ENCODE data around the gene RRP36.
A peak's percentile ranks its signal among the peaks of the same experiment; 100 is the strongest.
"Not testable (repeated sequence)": the region's sequence is repeated elsewhere in the genome, so short reads cannot be mapped to it uniquely, and the experiment has no call there.

Gene RRP36

DNA sequence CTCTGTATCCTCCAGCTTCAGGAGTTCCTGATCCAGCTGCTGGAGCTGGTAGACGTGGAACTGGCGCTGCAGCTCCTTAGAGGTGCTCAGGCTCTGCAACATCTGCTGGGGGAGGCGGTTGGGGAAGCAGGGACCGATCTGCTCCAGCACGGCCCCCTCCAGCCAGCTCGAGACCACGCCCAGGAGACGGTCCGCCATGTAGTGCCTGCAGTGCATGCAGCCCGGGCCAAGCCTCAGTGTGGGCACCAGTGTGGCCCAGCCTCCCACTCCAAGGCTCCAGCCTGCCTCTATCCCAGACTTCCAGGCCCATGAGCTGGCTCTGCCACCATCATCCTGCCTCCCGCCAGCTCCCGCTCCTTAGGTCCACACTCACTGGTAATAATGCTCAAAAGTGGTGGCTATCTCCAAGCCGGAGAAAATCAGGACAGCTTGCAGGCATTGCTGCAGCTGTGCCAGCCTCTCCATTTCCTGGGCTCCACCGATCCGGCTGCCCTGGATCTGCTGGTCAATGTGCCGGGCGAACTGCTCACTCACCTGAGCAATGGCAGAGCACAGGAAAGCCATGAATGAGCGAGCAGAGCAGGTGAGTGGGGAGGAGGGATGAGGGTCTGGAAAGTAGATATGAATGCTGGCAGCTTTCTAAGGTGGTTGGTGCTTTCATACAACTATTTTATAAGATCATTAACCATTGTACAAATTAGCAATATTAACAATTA is 19.3 kb downstream of the RRP36 start:
- Mint-ChIP-seq H3K36me3 (ENCODE audit: low read depth) (peaks cover 38% of the 10 kb centered on the region), H3K27ac (no peak overlapping the region), H3K9me3 (no peaks in the 10 kb centered on the region), H3K27me3 (no peaks in the 10 kb centered on the region), H3K4me1 (ENCODE audit: low read depth) (no peaks in the 10 kb centered on the region), H3K4me3 (no peak overlapping the region)

DNA sequence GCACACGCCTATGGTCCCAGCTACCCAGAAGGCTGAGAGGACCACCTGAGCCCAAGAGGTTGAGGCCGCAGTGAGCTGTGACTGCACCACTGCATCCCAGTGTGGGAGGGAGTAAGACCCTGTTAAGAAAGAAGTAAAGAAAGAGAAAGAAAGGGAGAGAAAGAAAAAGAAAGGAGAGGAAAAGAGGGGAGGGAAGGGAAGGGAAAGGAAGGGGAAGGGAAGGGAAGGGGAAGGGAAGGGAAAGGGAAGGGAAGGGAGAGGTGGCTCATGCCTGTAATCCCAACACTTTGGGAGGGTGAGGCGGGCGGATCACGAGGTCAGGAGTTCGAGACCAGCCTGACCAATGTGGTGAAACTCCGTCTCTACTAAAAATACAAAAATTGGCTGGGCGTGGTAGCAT is 20.1 kb downstream of the RRP36 start:
- H3K4me1 Mint-ChIP-seq (ENCODE audit: low read depth); H3K9me3 Mint-ChIP-seq; H3K4me3 Mint-ChIP-seq; H3K27ac Mint-ChIP-seq; H3K27me3 Mint-ChIP-seq: not testable (repeated sequence)
- peaks cover 42% of the 10 kb centered on the region for H3K36me3 Mint-ChIP-seq (ENCODE audit: low read depth)

DNA sequence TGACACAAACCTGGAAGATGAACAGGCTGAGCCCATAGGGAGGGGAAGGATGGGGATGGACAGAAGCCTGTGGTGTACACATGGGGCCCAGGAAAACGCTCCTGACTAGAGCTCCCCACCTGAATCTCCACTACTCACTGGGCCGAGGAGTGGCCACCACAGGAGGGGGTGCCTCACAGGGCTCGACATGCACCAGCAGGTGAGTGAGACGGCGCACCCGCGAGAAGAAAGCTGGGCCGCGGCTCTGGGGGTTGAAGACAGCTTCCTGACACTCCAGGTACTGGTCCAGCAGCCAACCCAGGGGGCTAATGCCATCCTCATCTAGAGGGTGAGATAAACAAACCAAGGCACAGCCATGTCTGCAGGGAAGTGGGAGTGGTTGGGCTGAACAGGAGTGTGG is 21.9 kb downstream of the RRP36 start:
- Mint-ChIP-seq H3K36me3 (ENCODE audit: low read depth) (peaks cover 33% of the 10 kb centered on the region), H3K9me3 (no peaks in the 10 kb centered on the region), H3K4me1 (ENCODE audit: low read depth) (no peaks in the 10 kb centered on the region), H3K27me3 (no peaks in the 10 kb centered on the region), H3K27ac (no peak overlapping the region), H3K4me3 (no peak overlapping the region)

DNA sequence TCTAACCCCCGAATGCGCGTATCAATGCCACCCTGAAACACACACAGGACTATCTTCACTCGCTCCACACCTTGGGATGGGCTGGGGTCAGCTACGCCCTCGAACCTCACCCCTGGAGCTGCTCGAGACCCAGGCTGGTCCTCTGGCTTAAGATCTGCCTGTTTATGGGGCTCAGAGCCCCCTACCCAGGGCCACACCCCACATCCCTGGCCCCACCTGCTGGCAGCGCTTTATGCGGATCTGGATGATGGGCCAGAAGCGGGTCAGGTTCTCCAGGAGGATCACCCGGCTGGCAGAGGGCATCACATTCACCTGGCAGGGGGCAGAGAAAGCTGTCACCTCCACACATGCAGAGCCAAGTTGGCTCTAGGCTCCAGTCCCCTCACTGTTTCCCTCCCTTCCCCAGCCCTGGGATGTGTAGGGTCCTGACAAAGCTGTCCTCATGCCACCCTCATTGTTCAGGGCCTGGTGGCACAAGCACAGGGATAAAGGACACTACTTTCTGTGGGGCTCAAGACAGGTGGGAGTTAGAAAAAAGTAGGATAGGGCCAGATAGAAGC is 24.0 kb downstream of the RRP36 start:
- Mint-ChIP-seq H3K4me3 (no peak overlapping the region), H3K27ac (peak overlapping the region; percentile 31), H3K36me3 (ENCODE audit: low read depth) (peaks cover 38% of the 10 kb centered on the region), H3K4me1 (ENCODE audit: low read depth) (peaks cover under 1% of the 10 kb centered on the region), H3K9me3 (no peaks in the 10 kb centered on the region), H3K27me3 (no peaks in the 10 kb centered on the region)

DNA sequence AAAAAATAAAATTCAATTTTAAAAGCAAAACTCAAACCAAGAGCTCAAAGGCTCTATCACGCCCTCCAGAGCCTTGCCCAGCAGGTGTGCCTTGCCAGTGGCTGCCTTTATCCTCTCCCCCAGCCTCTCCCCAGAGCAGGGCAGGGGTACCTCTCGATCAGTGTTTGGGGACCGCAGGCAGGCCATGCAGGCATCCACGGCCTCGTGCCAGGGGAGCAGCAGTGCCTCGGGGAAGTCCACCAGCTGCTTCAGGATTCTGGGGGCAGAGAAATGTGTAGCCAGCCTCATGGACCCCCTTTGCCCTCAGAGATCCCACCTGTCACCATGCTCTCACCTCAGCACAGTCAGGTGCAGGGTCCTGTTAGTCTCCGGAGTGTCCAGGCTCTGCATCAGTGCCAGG is 26.6 kb downstream of the RRP36 start:
- H3K4me1 Mint-ChIP-seq (ENCODE audit: low read depth): peaks cover 21% of the 10 kb centered on the region
- no peaks in the 10 kb centered on the region for H3K9me3 Mint-ChIP-seq

DNA sequence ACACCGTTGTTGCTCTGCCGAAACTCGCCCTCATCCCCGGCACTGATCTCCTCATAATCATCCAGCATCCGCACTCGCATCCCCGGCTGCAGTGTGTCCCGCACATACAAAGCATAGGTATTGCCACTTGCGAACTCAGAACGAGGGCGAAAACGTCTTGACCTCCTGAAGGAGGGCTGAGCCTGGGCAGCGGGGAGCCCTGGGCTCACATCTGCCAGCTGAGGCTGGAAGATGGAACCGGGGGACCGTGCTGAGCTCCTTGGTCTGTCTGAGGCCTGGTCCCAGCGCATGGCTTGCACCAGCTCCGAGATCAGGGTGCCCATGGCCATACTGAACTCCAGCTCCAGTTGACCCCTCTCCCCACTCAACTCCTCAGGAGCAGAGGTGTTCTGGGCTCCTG is 29.6 kb downstream of the RRP36 start:
- H3K4me3 Mint-ChIP-seq: peak overlapping the region; percentile 25
- no peaks in the 10 kb centered on the region for H3K9me3 Mint-ChIP-seq
- peaks cover 34% of the 10 kb centered on the region for H3K36me3 Mint-ChIP-seq (ENCODE audit: low read depth)
- no peaks in the 10 kb centered on the region for H3K27me3 Mint-ChIP-seq
- H3K4me1 Mint-ChIP-seq (ENCODE audit: low read depth): peaks cover 34% of the 10 kb centered on the region
- H3K27ac Mint-ChIP-seq: peak overlapping the region; percentile 49

More for the DNA sequence above, 26.6 kb downstream of the RRP36 start:
- no peaks in the 10 kb centered on the region for H3K27me3 Mint-ChIP-seq
- H3K4me3 Mint-ChIP-seq: no peak overlapping the region
- H3K36me3 Mint-ChIP-seq (ENCODE audit: low read depth): peaks cover 28% of the 10 kb centered on the region
- H3K27ac Mint-ChIP-seq: no peak overlapping the region

DNA sequence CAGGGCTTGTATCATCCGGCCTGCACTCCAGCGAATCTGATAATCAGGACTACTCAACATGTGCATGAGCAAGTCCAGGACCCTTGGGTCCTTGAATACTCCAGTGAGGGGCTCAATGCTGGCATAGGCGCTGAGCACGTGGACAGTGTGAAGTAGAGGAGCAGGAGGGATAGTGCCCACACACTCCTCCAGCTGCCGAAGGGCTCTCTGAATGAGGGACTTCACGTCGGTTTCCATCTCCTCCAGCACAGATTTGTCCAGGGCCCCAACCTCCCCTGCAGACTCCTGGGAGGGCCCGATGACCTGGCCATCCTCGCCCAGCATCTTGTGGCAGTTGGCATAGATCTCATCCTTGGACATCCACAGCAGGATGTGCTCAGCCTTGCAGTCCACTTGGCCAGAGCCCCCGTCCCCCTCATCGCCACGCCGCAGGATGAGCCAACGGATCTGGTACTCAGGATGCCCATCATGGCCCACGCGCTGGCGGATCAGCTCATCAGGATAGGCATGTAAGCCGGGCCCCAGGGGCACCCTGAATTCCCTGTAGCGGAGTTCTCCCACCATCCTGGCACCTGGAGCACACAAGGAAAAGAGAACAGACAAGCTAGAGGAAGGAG is 30.9 kb downstream of the RRP36 start:
- peak overlapping the region; percentile 96 for H3K27ac Mint-ChIP-seq

DNA sequence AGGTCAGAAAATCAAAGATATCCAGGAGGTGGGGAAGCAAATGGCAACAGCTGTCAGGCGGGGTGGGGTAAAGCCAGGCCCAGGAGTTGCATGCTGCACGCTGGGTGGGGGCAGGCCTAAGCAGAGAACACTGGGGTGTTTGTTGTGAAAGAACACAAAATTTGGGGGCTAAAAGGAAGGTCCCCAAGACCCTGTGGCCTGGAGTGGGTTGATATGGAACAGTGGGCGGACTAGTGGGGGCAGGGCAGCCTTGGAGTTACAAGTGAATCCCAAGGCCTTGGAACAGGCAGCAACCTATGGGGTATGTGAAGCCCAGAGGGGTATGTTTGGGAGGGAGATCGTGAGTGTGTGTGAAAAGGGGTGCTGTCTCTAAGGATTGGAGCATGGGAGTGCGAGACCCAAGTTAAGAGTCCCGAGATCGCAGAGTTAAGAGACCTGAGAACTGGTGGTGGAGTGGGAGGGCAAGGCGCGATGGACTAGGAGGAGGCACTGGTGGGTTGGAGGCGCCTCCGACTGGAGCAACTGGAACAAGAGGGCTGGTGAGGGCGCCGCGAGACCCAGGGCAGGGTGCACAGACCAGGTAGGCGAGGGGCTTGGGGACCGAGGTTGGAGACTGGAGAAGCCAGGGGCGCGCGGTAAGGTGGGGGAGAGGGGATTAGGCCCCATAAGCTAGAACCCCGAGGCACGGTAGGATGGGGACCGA is 31.6 kb downstream of the RRP36 start:
- peaks cover 38% of the 10 kb centered on the region for H3K36me3 Mint-ChIP-seq (ENCODE audit: low read depth)
- no peaks in the 10 kb centered on the region for H3K9me3 Mint-ChIP-seq
- peaks cover 44% of the 10 kb centered on the region for H3K4me1 Mint-ChIP-seq (ENCODE audit: low read depth)
- peak overlapping the region; percentile 90 for H3K4me3 Mint-ChIP-seq
- no peaks in the 10 kb centered on the region for H3K27me3 Mint-ChIP-seq
- peak overlapping the region; percentile 96 for H3K27ac Mint-ChIP-seq

More for the DNA sequence above, 30.9 kb downstream of the RRP36 start:
- peak overlapping the region; percentile 90 for H3K4me3 Mint-ChIP-seq
- no peaks in the 10 kb centered on the region for H3K27me3 Mint-ChIP-seq
- H3K4me1 Mint-ChIP-seq (ENCODE audit: low read depth): peaks cover 38% of the 10 kb centered on the region
- peaks cover 32% of the 10 kb centered on the region for H3K36me3 Mint-ChIP-seq (ENCODE audit: low read depth)
- no peaks in the 10 kb centered on the region for H3K9me3 Mint-ChIP-seq

DNA sequence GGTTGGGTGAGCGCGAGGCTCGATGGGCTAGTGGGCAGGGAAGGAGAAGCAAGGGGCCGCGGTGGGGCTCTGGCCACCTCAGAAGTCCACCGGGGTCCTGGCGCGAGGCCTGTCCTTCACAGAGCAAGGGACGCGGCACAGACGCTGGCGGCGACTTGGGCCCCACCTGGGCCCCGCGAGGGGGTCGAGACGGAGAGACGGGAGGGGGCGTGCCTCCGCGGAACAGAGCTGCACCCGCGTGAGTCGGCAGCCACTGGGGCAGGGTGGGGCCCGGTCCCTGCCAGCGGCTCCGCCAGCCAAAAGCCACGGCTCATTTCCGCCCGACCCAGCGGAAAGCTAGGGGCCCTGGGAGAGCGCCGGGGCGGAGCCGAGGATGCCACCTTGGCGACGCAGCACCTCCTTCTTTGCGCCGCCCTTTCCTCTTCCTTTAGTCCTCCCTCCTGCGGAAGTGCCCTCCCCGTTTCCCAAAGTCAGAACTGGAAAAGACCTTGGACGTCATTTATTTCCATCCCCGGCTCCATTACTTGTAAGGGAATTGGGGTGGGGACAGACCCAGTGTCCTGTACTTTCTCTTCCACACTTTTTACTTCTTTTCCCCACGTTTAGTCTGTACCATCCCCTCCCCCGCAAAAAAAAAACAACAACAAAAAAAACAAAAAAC is 32.3 kb downstream of the RRP36 start, which contains the start of gene CUL7:
TSS of gene CUL7 (minus strand) at position 307 of the 661 bp plus-strand sequence. CDS start 1,063 bp downstream, outside the sequence.
- Mint-ChIP-seq H3K27me3 (no peaks in the 10 kb centered on the region), H3K36me3 (ENCODE audit: low read depth) (peaks cover 45% of the 10 kb centered on the region), H3K9me3 (no peaks in the 10 kb centered on the region), H3K4me1 (ENCODE audit: low read depth) (peaks cover 50% of the 10 kb centered on the region), H3K27ac (peak within 1 kb of the TSS; percentile 96), H3K4me3 (peak within 1 kb of the TSS; percentile 90)

DNA sequence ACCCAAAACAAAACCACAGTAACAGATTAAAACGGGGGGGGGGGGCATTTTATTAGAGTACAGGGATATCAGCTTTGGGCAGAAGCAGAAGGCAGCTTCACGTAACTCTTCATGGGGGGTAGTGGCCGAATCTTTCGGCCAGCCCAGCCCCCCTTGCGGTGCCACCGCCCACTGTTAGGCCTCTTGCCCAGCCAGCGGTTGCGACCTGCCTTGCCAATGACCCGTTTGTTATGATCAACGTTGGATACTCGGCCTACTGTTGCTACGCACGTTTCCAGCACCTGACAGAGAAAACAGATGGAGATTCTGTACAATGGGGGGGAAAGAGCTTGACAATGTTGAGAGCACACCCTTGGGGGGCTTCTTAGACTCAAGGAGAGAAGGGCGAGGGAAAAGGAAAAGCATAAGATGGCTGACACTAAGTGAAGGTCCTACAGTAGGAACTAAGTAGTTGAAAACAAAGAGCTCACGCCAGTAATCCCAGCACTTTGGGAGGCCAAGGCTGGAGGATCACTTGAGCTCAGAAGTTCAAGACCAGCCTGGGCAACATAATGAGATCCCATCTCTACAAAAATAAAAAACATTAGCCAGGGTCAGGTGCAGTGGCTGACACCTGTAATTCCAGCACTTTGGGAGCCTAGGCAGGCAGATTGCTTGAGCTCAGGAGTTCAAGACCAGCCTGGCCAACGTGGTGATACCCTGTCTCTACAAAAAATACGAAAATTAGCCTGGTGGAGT is 33.0 kb downstream of the RRP36 start:
- Mint-ChIP-seq H3K27me3 (no peaks in the 10 kb centered on the region), H3K4me3 (peak overlapping the region; percentile 90), H3K9me3 (no peaks in the 10 kb centered on the region), H3K27ac (peak overlapping the region; percentile 91), H3K4me1 (ENCODE audit: low read depth) (peaks cover 52% of the 10 kb centered on the region), H3K36me3 (ENCODE audit: low read depth) (peaks cover 43% of the 10 kb centered on the region)

DNA sequence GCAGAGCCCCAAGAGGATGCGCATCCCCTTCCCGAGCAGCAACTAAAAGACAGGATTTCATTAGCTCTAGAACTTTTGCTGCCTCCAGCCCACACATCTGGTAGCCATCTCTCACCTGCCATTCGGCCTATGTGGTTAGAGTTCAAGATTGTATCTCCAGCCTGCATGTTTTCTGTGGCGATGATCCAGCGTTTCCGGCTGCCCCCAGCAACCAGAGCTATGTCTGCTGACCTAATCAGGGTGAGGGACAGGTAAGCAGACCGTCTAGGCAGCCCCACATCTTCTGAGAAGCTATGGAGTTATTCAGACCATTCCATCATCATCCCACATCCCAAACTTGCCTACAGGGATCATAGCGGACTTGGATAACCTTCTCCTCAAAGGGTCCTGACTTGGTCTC is 34.5 kb downstream of the RRP36 start:
- Mint-ChIP-seq H3K4me1 (ENCODE audit: low read depth) (peaks cover 61% of the 10 kb centered on the region), H3K27ac (peak overlapping the region; percentile 14), H3K4me3 (no peak overlapping the region), H3K9me3 (no peaks in the 10 kb centered on the region), H3K36me3 (ENCODE audit: low read depth) (peaks cover 33% of the 10 kb centered on the region), H3K27me3 (no peaks in the 10 kb centered on the region)

DNA sequence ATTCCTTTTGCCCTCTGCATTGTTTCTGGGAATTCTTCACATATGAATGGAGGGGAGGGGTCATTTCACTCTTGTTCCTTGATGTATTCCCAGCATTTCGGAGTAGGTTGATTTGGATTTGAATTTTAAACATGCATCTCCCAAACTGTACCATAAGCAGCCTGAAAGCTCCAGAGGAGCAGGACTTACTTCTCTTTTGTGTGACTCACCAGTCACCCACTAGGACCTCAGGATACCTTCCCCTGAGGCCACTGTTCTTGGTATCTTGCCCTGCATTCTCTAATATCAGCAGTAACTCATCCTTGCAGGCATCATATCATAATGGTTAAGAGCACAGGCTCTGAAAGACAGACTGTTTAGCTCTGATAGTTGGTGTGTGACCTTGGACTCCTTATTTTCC is 37.1 kb downstream of the RRP36 start:
- no peaks in the 10 kb centered on the region for H3K27me3 Mint-ChIP-seq
- H3K4me3 Mint-ChIP-seq: peak overlapping the region; percentile 95
- peak overlapping the region; percentile 86 for H3K27ac Mint-ChIP-seq
- H3K36me3 Mint-ChIP-seq (ENCODE audit: low read depth): peaks cover 33% of the 10 kb centered on the region
- peaks cover 45% of the 10 kb centered on the region for H3K4me1 Mint-ChIP-seq (ENCODE audit: low read depth)
- no peaks in the 10 kb centered on the region for H3K9me3 Mint-ChIP-seq

DNA sequence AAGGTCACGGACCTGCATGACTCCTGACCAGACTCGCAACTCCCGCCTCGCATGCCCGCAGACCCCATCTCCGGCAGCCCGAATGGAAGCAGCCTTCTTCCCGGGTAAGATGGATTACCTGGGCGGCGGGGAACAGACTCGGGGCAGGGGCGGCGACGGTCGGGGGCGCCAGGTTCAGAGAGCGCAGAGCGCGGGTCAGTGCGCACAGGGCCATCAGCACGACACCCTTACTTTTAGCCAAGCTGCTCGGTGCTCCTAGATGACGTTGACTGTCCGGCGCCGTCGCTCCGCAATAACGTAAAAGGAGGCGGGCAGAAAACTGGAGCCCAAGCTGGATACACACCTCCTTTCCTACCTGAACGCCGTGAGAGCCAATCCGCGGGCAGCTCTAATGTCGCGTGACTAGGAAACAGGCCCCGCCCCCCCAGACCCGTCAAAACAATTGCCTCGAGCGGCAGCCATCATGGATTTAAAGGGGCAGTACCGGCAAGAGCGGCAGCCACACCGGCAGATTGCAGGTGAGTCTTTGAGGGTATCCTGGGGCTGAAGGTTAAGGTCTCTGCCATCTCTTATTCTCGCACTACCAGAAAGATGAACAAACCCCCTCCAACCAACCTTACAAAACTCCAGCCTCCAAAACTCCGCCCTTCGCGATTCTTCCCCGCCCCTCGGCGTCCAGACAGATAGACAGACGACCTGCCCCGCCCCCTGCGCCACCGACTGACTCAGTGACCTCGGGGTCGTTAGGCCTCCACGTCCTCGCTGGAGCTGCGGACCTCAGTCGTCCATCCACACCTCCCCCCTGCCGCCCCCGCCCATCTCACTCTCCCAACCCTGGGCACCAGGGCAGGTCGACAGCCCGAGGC is 38.0 kb downstream of the RRP36 start, which contains the start of the genes KLC4 and MRPL2:
TSS of gene KLC4 (plus strand) at position 464 of the 866 bp plus-strand sequence. CDS start 1,705 bp downstream, outside the sequence.
TSS of gene MRPL2 (minus strand) at position 267 of the 866 bp plus-strand sequence. CDS start at position 214, 53 bp downstream.
- H3K4me3 Mint-ChIP-seq: peak within 1 kb of the TSS; percentile 95
- peaks cover 39% of the 10 kb centered on the region for H3K4me1 Mint-ChIP-seq (ENCODE audit: low read depth)
- H3K27me3 Mint-ChIP-seq: no peaks in the 10 kb centered on the region
- peak within 1 kb of the TSS; percentile 97 for H3K27ac Mint-ChIP-seq
- no peaks in the 10 kb centered on the region for H3K9me3 Mint-ChIP-seq
- peaks cover 27% of the 10 kb centered on the region for H3K36me3 Mint-ChIP-seq (ENCODE audit: low read depth)

All from stimulated activated naive CD8-positive, alpha-beta T cell treated with anti-CD3 and anti-CD28 coated beads, Interleukin-15, Interleukin-2, amounts not matched to agents 100 ng/mL and 50 ng/mL, for 24 hours (primary cell).